Stomach smooth muscle (tissue), 2 donors: Measurements from ENCODE around the gene BHLHA15.
"Not testable (repeated sequence)": the region's sequence is repeated elsewhere in the genome, so short reads cannot be mapped to it uniquely, and the experiment has no call there.

Source experiments
- H3K27ac ChIP-seq: one replicate; pipeline ENCODE4 v1.7.0; 2013; ENCODE audit warnings: mild to moderate bottlenecking, low read length, inconsistent platforms
- H3K27me3 ChIP-seq, 2 donors: one replicate each; pipeline ENCODE4 v1.7.0; 2013; ENCODE audit warnings: low read length in 2 of 2; ENCODE audit not compliant: insufficient read depth in 2 of 2, control insufficient read depth in 1 of 2
- H3K36me3 ChIP-seq, 2 donors: one replicate each; pipeline ENCODE4 v1.7.0; 2013; ENCODE audit warnings: low read length in 2 of 2; ENCODE audit not compliant: control insufficient read depth in 2 of 2, insufficient read depth in 2 of 2
- H3K4me1 ChIP-seq: one replicate; pipeline ENCODE4 v1.7.0; 2013; ENCODE audit warnings: low read length; ENCODE audit not compliant: control insufficient read depth, insufficient read depth
- H3K4me3 ChIP-seq, 2 donors: one replicate each; pipeline ENCODE4 v1.7.0; 2013; ENCODE audit warnings: low read length in 2 of 2
- H3K9ac ChIP-seq, 2 donors: one replicate each; pipeline ENCODE4 v1.7.0; 2013; ENCODE audit warnings: low read length in 2 of 2, mild to moderate bottlenecking in 1 of 2
- H3K9me3 ChIP-seq, 2 donors: one replicate each; pipeline ENCODE4 v1.7.0; 2013; ENCODE audit warnings: low read length in 2 of 2; ENCODE audit not compliant: control insufficient read depth in 2 of 2
- donor health status: healthy.
- donor health status: Pancreatic carcinoma.

Gene BHLHA15

DNA sequence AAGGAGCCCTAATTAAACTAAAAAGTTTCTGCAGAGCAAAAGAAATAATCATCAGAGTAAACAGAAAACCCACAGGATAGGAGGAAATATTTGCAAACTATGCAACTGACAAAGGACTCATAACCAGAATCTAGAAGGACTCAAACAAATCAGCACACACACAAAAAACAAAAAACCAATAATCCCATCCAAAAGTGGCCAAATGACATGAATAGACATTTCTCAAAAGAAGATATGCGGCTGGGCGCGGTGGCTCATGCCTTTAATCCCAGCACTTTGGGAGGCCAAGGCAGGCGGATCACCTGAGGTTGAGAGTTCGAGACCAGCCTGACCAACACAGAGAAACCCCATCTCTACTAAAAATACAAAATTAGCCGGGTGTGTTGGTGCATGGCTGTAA is 8.1 kb downstream of the BHLHA15 start:
- not testable (repeated sequence) for H3K9me3 ChIP-seq, H3K27ac ChIP-seq, H3K36me3 ChIP-seq, H3K4me3 ChIP-seq, H3K9ac ChIP-seq, H3K4me1 ChIP-seq, H3K27me3 ChIP-seq

DNA sequence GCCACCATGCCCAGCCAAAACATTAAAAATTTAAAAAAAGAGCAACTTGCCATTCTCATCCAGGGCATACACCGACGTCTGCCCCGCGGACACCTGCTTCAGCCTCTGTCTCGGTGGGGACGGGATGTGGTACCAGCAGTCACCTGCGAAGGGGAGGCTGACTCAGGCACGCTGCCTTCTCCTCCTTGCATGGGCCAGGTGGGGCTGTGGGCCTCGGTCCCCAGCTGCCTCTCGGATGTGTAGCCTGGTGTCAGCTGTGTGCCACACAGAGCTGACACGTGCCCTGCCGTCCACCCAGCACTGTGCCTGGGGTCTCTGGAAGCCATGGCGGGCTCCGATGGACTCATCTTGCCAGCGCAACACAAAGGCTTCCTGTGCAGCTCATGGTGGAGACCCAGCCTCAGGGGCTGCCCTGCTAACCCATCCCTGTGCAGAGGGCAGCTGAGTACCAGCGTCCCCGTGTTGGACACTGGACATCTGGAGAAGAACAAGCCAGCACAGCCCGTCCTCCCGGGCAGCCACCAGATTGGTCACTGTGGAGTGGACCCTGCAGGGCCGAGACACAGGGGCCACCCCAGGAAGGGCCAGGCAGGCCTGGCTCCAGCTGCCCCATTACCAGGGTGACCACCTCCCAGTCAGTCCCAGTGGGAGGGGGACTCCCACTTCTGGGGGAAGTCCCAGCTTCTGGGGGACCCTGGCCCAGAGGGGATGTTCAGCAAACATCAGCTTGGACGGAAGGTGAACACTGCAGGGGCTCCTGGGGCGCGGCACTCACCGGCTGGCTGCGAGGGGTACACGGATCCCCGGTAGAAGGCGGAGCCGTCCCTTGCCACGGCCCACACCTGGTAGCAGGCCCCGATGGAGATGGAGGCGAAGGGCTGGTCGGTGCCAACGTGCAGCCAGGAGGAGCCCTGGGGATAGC is 10.6 kb downstream of the BHLHA15 start:
- peaks cover 0 to 11% of the 10 kb centered on the region in 2 donors for H3K36me3 ChIP-seq
- no peak overlapping the region for H3K27ac ChIP-seq
- no peaks in the 10 kb centered on the region for H3K27me3 ChIP-seq
- H3K9me3 ChIP-seq = no peaks in the 10 kb centered on the region
- H3K4me3 ChIP-seq = no peak overlapping the region
- no peaks in the 10 kb centered on the region for H3K4me1 ChIP-seq
- H3K9ac ChIP-seq = no peak overlapping the region

DNA sequence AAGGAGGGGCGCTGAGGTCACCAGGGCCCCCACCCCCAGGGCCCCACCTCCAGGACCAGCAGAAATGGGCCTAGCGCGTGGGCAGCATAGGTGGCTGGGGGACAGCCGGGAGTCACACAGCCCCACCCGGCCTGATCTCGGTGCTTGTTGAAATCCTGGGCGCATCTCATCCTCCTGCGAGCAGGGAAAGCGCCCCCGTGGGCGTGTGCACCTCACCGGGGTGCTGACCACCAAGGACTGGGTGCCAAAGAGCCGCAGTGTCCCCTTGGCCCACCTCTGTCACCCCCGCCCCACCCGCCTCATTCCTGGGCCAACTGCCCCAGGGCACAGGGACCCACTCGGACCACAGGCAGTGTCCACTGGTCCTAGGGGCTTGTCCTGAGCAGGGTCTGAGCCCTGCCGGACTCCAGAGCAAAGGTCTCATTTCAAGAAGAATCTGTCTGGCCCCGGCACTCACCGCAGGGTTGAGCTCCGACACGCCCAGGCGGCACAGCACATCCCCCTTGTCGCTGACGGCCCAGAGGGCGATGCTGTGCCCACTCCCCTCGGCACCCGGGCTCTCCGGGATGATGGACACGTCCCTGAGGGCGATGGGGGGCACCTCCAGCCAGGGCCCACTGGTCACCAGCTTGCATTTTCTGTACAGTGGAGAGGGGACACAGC is 11.4 kb downstream of the BHLHA15 start:
- Histone ChIP-seq H3K27me3 (no peaks in the 10 kb centered on the region), H3K4me3 (no peak overlapping the region), H3K9me3 (no peaks in the 10 kb centered on the region), H3K9ac (no peak overlapping the region), H3K36me3 (peaks cover 0 to 11% of the 10 kb centered on the region in 2 donors), H3K27ac (no peak overlapping the region), H3K4me1 (no peaks in the 10 kb centered on the region)

DNA sequence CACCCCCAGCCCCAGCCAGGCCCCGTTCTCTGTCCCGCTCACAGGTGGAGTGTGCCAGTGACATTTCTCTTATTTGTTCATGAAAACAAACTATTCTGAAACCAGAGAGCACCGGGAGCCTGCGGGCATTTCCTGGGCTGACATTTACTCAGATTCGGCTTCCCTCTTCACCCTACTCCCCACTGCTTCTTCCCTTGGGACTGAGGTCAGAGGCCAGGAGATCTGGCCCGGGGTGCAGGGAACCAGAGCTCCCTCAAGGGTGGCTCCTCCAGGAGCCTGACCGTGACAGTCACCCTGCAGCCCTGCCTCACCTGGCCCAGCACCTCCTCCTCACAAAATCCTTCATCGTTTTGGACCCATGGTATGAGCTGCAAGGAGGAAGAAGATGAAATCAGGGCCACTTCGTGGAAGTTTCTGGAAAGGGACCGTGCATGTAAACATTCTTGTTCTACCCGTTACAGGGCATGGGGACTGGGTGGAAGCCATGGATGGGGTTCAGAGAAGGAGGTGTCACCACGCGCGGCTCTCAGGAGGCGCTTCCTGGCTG is 12.2 kb downstream of the BHLHA15 start:
- Histone ChIP-seq H3K27me3 (no peaks in the 10 kb centered on the region), H3K27ac (no peak overlapping the region), H3K4me1 (no peaks in the 10 kb centered on the region), H3K9ac (no peak overlapping the region), H3K36me3 (peaks cover 2 to 11% of the 10 kb centered on the region in 2 donors), H3K9me3 (no peaks in the 10 kb centered on the region), H3K4me3 (no peak overlapping the region)

DNA sequence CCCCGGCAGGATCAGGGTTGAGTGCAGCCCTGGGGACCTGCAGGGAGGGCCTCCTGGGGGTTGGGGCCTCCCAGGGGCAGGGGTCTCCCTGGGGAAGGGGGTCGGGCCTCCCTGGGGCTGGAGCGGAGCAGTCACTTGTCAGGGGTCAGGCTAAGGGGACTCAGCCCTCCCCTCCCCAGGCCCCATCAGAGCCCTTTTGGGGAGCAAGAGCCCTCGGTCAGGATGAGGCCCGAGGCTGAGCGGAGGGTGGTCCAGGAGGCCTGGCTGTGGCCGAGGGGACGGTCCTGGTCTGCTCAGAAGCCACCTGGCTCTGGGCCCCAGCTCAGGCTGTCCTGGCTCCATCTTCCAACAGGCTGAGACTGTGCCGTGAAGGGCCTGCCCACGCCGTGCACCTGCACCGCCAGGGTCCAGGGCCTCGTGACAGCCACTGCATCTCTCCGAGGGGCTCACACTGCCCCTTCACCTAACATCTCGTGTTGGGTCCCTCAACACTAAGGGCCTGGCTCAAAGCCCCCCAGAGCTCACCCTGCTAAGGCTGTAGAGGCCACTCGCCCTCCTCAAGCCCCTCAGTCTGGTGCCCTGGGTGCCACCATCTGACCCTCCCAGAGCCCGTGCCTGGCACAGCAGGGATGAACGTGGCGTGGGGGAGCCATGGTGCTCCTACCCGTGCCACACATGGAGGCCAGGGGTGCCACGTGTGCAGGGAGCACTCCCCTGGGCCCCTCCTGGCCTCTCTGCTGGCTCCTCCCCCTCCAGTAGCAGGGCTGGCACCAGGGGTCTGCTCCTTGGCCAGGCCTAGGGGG is 12.9 kb downstream of the BHLHA15 start:
- Histone ChIP-seq H3K27ac (no peak overlapping the region), H3K27me3 (no peaks in the 10 kb centered on the region), H3K4me3 (no peak overlapping the region), H3K4me1 (no peaks in the 10 kb centered on the region), H3K9me3 (no peaks in the 10 kb centered on the region), H3K36me3 (peaks cover 2 to 11% of the 10 kb centered on the region in 2 donors), H3K9ac (no peak overlapping the region)

DNA sequence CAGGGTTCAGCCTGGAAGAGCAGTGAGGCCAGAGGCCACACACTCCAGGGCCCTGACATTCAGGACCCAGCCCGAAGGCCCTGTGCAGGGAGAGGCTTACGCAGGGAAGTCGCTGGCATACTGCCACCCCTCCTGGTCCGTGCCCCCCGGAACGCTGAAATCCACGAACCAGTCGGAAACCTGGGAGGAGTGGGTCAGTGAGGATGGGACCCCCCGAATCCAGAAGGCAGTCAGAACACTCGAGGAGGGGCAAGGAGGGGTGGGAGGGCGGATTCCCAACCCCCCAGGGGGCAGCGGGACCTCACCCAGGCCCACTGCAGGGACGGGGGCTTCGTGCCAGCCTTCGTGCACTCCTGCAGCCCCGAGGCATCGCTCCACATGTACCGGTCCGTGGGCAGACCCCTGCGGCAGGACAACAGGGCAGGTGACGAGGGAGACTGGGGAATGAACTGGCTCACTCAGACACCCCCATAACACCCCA is 13.5 kb downstream of the BHLHA15 start:
- Histone ChIP-seq H3K9me3 (no peaks in the 10 kb centered on the region), H3K27ac (no peak overlapping the region), H3K9ac (no peak overlapping the region), H3K27me3 (no peaks in the 10 kb centered on the region), H3K4me3 (no peak overlapping the region), H3K36me3 (peaks cover 2 to 11% of the 10 kb centered on the region in 2 donors), H3K4me1 (no peaks in the 10 kb centered on the region)

DNA sequence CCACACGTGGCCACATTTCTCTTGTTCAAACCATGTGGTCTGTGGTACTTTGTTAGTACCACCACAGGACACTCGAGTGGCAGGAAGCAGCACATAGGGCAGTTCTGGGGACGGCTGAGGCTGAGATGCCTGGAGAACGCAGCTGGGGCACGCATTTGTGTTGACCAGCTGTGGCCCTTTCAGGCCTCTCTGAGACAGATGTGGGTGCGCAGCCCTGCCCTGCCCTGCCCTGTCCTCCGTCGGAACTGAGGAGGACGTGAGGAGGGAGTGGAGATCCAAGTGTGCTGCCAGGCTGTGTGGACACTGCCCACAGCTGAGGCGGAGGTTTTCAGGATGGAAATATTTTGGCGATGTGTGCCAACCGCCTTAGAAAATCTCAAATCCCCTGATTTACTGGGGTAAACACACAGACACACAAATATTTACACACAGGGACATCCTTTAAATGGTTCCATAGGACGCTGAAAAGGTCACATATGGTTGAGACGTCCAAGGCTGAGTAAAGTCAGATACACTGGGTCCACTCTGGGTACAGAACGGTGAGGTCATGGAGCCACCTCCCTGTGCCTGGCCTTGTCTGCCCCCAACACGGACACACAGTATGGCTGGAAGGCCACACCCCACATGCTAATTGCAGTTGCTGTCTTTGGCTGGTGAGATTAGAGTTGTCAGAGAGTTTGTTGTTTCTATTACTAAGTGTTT is 14.8 kb downstream of the BHLHA15 start:
- Histone ChIP-seq H3K27me3 (no peaks in the 10 kb centered on the region), H3K27ac (no peak overlapping the region), H3K36me3 (peaks cover 2 to 15% of the 10 kb centered on the region in 2 donors), H3K4me3 (no peak overlapping the region), H3K4me1 (no peaks in the 10 kb centered on the region), H3K9me3 (no peaks in the 10 kb centered on the region), H3K9ac (no peak overlapping the region)

DNA sequence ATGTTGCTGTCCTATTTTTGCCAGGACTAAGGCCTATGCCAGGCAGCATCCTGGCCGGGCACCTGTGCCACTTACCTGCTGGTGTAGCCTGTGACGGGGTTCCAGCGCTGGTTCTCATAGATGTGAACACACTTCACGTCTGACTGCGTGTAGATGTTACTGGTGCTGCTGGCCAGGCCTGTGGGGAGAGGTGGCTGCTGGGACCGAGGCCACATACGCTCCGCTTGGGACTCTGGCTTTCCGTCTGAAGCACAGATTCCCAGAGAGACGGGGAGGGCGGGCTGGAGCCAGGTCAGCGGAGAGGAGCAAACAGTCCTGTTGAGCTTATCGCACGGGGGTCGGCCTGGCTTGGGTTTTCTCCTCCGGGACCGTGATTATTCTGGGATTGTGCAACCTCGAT is 16.7 kb downstream of the BHLHA15 start:
- Histone ChIP-seq H3K36me3 (peaks cover 2 to 13% of the 10 kb centered on the region in 2 donors), H3K4me3 (no peak overlapping the region), H3K4me1 (no peaks in the 10 kb centered on the region)

DNA sequence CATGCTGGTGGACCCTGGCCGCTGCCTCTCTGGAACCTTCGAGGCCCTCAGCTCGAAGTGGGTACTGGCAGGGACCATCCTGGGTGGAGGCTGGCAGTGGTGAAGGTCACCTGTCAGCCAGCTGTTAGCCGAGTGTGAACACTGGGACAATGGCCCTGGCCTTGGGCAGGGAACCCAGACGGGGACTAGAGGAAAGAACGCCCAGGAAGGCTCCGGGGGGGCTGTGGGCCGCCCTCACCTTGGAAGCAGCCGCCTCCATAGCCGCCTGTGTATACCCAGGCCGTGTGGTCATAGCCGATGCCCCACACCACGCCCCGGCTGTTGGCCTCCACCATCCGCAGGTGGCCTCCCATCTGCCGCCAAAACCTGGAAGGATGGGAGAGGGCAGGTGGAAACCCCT is 17.6 kb downstream of the BHLHA15 start:
- H3K36me3 ChIP-seq = peaks cover 2 to 13% of the 10 kb centered on the region in 2 donors
- H3K9ac ChIP-seq = no peak overlapping the region

More for the DNA sequence above, 16.7 kb downstream of the BHLHA15 start:
- no peaks in the 10 kb centered on the region for H3K9me3 ChIP-seq
- H3K9ac ChIP-seq = no peak overlapping the region
- no peak overlapping the region for H3K27ac ChIP-seq
- no peaks in the 10 kb centered on the region for H3K27me3 ChIP-seq

DNA sequence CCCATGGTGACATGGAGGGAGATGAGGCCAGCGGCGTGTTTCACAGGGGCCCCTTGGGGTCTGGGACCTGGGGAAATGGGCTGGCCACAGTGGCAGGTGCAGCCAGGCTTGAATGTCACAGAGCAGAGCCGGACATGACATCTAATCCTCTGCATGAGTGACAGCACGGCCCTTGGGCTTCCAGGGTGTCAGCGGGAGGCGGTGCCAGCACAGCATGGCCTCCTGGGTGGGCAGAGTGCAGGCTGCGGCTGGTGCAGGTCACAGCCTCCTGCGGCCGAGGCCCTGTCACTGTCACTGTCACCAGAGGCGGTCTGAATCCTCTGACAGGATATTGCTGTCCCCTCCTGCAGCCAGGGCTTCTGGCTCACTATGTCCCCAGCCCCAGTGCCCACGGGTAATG is 18.2 kb downstream of the BHLHA15 start:
- peaks cover 2 to 13% of the 10 kb centered on the region in 2 donors for H3K36me3 ChIP-seq
- H3K4me3 ChIP-seq = no peak overlapping the region

More for the DNA sequence above, 17.6 kb downstream of the BHLHA15 start:
- Histone ChIP-seq H3K9me3 (no peaks in the 10 kb centered on the region), H3K27ac (no peak overlapping the region), H3K4me1 (no peaks in the 10 kb centered on the region), H3K4me3 (no peak overlapping the region), H3K27me3 (no peaks in the 10 kb centered on the region)

More for the DNA sequence above, 18.2 kb downstream of the BHLHA15 start:
- no peaks in the 10 kb centered on the region for H3K4me1 ChIP-seq
- H3K27me3 ChIP-seq = no peaks in the 10 kb centered on the region
- H3K9ac ChIP-seq = no peak overlapping the region
- no peaks in the 10 kb centered on the region for H3K9me3 ChIP-seq
- H3K27ac ChIP-seq = no peak overlapping the region
